ENCODE measurements around the gene TCTN3. TPM values are rescaled to one million over a fixed set of nuclear protein-coding genes. Genes with fewer than 3 reads are reported as not detected.

The TCTN3 gene
- total RNA-seq, 1 experiment from 2014 or later = 41.7 TPM

- Histone ChIP-seq H3K4me3 (replicated peaks in 1 of 2; ENCODE audit: low read depth in 1 of 2, low read length in 2 of 2) (no peak overlapping the region), H3K9me2 (ENCODE audit: insufficient read depth) (no peaks in the 10 kb centered on the region), H3K27ac (ENCODE audit: low read depth, low read length) (no peak overlapping the region), H3K4me2 (ENCODE audit: low read length) (no peak overlapping the region), H3K4me1 (ENCODE audit: control insufficient read depth in 1 of 2, insufficient read depth in 2 of 2, low read length in 2 of 2) (no peaks in the 10 kb centered on the region), H2AFZ (ENCODE audit: low read depth, low read length, poor library complexity, severe bottlenecking) (no peak overlapping the region), H4K20me1 (ENCODE audit: insufficient read depth) (no peaks in the 10 kb centered on the region), H3K36me3 (ENCODE audit: control insufficient read depth in 1 of 2, insufficient read depth in 2 of 2, low read length in 2 of 2) (no peaks in the 10 kb centered on the region), H3K27me3 (ENCODE audit: insufficient read depth, low read length) (no peaks in the 10 kb centered on the region), H3K79me2 (ENCODE audit: insufficient read depth, low read length) (no peaks in the 10 kb centered on the region), H3K9ac (ENCODE audit: low read length) (no peak overlapping the region), H3K9me3 (ENCODE audit: control insufficient read depth in 1 of 2, insufficient read depth in 1 of 2, low read depth in 1 of 2, low read length in 2 of 2) (no peaks in the 10 kb centered on the region; a peak in 1 of 4 replicates)
- intact Hi-C loops (cut with micrococcal nuclease) = no loop called here
- no peak for DNase-seq (ENCODE audit: low read depth, low spot score)
- no peak for ATAC-seq
- no peak for TF ChIP-seq ELF1 (IDR thresholded peaks at IDR 0.05; ENCODE audit: borderline replicate concordance, low read depth)
- TF ChIP-seq EZH2phosphoT487 (IDR thresholded peaks at IDR 0.05; ENCODE audit: borderline replicate concordance) = no peak
- TF ChIP-seq EGR1 (IDR thresholded peaks at IDR 0.05; ENCODE audit: low read depth) = no peak
- no peak for TF ChIP-seq SRF (IDR thresholded peaks at IDR 0.05; ENCODE audit: low read depth)
- no peak for TF ChIP-seq FOSL1 (IDR thresholded peaks at IDR 0.05; ENCODE audit: low read depth)
- TF ChIP-seq ZBTB33 (IDR thresholded peaks at IDR 0.05; ENCODE audit: extremely low read depth, insufficient replicate concordance, low read length) = no peak
- TF ChIP-seq REST (IDR thresholded peaks at IDR 0.05; ENCODE audit: low read depth) = no peak
- TF ChIP-seq SIN3A (IDR thresholded peaks at IDR 0.05; ENCODE audit: low read depth) = no peak
- no peak for TF ChIP-seq EZH2 (IDR thresholded peaks at IDR 0.05)
- TF ChIP-seq JUND (IDR thresholded peaks at IDR 0.05) = no peak
- TF ChIP-seq RAD21 (IDR thresholded peaks at IDR 0.05; ENCODE audit: low read depth) = no peak
- TF ChIP-seq ZNF274 (IDR thresholded peaks at IDR 0.05; ENCODE audit: low read depth, low read length) = no peak
- ChIA-PET POLR2A (no interaction called here), RAD21 (ENCODE audit: low non-redundant PET in 1 of 2, low total read pairs in 2 of 2, uncharacterized antibody in 2 of 2, unreplicated experiment in 2 of 2) (no interaction called here), CTCF (interaction anchor here (1.8 kb wide), 1 partner anchor 13 kb away, joined by 4 read pairs; the partner anchor contains the start of gene TCTN3)
- no TSS peak for BruUV-seq (replicated peaks)
These were observed 13.3 kb upstream of the TCTN3 start for GRCh38 chr10:95706990-95707389.
